GM19397 (cell line): ENCODE measurements around the gene MYOF.
"Not testable (repeated sequence)": the region's sequence is repeated elsewhere in the genome, so short reads cannot be mapped to it uniquely, and the experiment has no call there.

Source experiments
- ATAC-seq: cut with Tn5 transposase; IDR thresholded peaks from one replicate; pipeline ENCODE4 v1.9.1; 2021; ENCODE audit warnings: mild to moderate bottlenecking, moderate library complexity; ENCODE audit not compliant: unreplicated experiment

MYOF gene

GRCh38 chr10:93358398-93358797 is 123.7 kb downstream of the MYOF start:
- ATAC-seq: not testable (repeated sequence)

DNA sequence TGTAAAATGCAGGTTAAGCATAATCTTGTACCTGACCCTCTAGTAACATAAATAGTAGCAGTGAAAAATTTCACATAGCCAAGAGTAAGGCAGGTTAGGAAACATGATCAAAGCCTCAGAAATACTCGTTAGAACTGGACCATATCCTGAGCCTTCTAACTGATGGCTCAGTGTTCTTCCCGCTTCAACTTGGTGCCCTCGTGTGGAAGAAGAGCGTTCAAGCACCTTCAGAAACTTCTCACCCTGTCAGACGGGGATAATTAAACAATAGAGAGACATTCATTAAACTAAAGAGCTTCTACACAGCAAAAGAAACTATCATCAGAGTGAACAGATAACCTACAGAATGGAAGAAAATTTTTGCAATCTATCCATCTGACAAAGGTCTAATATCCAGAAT is 124.5 kb downstream of the MYOF start:
- no peak for ATAC-seq

GRCh38 chr10:93356516-93356915 is 125.6 kb downstream of the MYOF start:
- no peak for ATAC-seq

DNA sequence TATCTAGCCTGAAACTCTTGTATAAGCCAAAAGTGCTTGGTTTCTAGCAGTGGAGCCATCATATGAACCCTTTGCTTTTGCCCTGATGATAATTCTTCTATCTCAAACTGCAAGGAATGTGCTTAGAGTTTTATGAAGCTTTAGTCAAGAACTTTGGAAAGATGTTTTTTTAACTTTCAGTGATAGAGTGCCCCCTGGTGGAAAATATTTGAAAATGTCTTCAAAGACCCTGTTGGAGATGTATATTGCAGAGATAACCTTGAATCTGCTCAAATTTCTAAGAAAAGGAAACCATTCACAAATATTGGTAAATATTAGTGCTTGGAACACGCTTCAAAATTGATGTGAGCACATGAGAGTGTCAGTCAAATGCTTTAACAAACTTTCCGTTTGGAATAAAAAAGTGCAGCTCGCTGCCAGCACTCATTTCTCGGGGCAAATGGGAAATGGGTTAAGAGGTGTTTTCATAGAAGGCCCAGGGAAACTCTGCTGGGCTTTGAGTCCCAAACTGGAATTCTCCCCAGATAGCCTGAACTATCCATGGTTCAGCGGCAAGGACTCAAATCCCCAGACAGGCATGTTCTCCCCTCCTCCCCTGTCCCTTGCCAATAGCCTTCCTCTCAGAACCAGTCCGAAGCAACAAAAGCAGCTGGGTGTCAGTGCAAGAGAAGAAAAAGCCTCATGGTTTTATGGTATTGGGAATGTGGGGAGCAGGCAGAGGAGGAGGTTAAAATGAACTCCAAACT is 129.3 kb downstream of the MYOF start:
- no peak for ATAC-seq

DNA sequence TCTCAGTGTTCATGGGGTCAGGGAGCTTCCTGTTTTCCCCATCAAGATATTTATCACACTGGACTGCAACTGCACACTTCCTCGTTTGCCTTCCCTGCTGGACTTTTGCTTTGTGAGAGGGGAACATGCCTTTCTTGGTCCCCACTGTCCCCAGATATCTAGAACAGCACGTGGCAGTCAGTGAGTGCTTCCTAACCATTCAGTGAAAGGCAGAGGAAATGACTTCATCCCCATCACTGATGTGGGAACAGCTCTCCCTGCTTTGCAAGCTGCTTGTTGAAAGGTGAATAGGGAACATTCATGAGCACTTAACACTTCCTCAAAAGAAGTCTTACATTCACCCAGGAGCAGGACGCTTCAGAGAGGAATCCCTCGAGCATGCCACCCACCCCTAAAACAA is 135.4 kb downstream of the MYOF start:
- no peak for ATAC-seq

DNA sequence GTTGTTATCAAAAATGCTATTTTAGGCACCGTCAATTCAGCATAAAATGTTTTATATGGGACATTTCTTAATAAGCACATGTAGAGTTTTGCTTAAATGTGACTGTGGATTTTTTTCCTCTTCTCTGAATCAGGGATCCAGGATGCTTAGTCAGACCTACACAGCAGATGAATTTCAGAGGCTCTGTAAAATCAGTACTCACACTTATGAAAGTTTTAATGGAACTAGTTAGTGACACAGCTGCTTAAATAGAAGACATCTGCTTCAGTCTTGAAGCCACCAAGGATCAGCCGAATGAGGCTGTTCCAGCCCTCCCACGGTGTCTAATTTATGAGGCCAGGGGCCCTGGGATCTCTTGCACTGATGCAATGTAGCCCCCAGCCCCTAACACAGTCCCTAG is 136.0 kb downstream of the MYOF start:
- ATAC-seq: no peak

DNA sequence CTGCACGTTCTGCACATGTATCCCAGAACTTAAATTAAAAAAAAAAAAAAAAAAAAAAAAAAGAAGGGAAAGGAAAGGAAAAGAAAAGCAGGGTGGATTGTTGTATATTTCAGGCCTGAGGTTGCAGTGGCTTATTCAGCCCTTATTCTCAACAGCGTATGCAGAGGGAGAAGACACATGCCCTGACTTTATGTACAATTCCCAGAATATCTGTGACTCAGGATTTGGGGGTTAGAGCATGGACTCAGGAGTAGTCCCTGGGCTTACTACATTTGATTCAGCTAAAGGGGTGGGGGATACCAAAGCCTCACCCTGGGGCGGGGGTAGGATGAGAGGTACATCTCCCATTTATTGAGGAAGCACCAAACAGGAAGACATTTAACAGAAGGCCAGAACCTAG is 137.4 kb downstream of the MYOF start:
- ATAC-seq: no peak

DNA sequence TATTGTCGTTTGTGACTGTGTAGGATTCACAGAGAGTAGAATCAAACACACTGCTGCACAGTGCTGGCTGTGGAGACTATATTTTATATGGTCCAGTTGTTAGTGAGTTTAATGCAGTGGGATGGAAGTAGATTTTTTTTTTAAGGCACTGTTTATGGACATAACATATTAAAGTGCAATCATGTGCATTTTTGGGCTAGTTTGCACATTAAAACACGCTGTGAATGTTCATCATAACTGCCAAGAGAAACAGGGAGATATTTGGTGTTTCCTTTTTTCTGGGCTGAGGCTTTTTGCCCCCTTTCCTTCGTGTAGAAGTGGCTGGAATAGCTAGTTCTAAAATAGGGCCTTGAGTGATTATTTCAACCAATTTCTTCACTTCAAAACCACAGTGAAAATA is 139.2 kb downstream of the MYOF start:
- no peak for ATAC-seq

DNA sequence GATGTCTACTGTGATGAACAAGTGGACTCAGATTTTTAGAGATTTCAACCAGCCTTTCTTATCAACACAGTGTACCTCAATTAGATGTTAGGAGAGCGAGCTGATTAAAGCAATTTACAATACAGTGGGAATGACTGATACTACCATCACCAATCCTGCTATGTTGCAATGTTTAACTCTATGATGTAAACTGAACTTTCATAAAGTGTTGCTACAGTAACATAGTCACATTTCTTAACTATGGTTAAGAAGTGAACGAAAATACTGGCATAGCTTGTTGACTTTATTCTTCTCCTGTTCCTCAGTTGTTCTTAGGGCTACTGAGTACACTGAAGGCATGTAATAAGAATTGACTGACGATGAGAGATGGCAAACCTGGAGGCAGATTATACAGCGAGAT is 139.8 kb downstream of the MYOF start:
- ATAC-seq: no peak

DNA sequence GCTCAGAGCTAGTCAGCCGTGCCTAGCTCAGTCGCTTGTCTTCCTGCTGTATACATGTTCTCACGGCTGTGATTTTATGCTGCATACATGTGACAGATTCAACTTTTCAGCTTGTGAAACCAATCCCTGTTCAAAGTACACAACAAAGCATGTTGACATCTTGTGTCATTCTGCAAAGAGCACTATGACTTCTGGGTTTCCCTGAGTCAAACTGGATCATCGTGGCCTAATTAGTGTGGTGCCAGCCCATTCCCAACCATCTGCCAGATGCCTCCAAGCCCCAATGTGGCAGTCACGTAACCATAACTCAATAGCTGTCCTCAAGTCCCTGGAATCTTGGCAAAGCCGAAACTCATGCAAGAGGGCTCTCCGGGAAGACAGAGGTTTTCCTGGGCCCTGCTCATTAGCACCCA is 144.8 kb downstream of the MYOF start:
- ATAC-seq: no peak

DNA sequence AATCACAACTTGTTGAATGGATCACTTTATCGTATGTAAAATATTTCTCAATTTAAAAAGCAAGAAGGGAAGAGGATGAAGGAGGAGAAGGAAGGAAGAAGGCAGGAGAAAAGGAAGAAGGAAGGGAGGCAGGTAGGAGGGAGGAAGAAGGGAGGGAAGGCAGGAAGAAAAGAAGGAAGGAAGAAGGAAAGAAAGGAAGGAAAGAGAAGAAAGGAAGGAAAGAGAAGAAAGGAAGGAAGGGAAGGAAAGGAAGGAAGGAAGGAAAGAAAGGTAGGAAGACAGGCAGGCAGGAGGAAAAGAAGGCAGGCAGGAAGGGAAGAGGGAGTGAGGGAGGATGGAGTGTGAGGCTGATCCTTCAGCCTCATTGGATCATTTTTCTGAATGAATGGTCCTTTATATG is 145.5 kb downstream of the MYOF start:
- no peak for ATAC-seq

DNA sequence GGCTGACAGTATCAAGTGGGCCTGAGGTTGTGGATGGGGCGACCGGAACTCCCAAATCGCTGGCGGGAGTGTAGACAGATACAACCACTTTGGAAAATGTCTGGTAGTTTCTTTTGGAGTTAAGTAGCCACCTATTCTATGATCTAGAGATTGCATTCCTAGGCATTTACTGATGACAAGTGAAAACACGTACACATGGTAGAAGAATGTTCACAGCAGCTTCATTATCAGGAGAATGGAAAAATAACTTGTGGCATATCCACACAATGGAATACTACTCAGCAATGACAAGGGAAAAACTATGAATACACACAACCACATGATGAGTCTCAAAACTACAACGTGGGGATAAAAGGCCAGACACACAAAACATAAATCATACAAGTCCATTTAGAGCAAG is 146.0 kb downstream of the MYOF start:
- ATAC-seq: no peak

- ATAC-seq: no peak
These were observed 147.2 kb downstream of the MYOF start for GRCh38 chr10:93334901-93335327.

DNA sequence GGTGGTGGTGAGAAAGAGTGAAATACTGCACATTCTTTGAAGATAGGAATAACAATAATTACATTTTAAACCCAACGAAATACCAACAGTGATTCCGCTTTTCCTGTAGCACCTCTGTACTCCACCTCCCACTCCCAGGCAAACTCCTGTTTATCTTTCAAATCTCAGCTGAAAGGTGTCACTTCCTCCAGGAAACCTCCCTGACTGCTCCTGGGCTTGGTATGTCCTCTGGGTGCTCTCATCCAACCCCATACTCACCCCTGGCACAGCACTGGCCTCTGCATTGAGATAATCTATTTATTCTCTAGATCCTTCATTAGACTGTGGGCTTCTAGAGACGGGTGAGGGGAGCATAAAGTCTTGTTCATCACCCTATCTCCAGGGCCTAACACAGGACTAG is 148.0 kb downstream of the MYOF start:
- ATAC-seq: no peak

GRCh38 chr10:93333278-93333978 is 148.7 kb downstream of the MYOF start:
- ATAC-seq: no peak

DNA sequence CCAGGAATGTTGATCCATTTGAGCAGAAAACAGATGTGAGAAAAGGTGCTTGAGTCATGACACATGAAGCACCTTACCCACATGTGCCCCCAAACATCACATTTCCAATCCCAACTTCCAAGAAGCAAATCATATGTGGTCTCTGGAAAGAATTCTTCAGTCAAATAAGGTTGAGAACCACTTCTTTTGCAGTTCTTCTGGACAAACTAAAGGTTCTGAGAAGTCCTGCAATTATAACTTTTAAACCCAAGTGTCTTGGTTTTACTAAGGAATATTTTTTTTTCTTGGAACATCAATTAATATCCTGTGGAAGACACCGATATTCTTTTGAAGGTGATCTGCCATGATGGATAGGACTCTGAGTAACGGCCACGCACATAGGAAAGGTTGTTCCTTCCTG is 151.3 kb downstream of the MYOF start:
- no peak for ATAC-seq

- ATAC-seq: no peak
These were observed 162.2 kb downstream of the MYOF start for GRCh38 chr10:93319896-93320295.

DNA sequence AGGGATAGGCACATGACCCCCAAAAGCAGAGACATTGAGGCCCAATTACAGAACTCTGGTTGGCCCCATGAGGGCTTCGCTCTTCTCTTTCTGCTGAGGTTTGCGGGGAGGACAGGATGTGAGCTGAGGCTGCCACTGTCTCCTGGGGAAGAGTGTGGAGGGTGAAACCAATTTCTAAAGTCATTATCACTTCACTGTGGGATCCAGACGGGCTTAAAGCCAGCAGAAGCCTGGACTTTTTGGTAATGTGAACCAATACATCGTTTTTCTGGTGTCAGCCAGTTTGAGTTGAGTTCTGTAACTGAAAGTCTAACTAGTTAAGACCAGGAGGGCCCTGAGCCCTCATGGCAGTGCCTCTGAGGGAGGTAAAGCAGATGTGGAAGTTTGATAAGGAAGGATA is 163.0 kb downstream of the MYOF start:
- no peak for ATAC-seq

- no peak for ATAC-seq
These were observed 166.9 kb downstream of the MYOF start for GRCh38 chr10:93315246-93315645.

- not testable (repeated sequence) for ATAC-seq
These were observed 167.5 kb downstream of the MYOF start for GRCh38 chr10:93314656-93315055.

DNA sequence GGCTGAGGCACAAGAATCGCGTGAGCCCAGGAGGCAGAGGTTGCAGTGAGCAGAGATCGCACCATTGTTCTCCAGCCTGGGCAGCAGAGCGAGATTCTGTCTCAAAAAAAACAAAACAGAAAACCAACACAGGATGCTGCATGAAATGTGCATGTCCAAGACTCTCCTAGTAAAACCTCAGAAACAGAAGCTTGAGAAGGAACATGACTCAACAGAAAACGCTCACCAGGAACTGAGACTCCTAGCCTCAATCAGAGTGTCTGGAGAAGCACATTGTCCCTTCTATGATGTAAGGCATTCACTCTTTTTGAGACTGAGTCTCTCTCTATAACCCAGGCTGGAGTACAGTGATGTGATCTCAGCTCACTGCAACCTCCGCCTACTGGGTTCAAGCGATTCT is 168.3 kb downstream of the MYOF start:
- no peak for ATAC-seq

GRCh38 chr10:93309062-93309461 is 173.1 kb downstream of the MYOF start:
- no peak for ATAC-seq

- no peak for ATAC-seq
These were observed 177.0 kb downstream of the MYOF start for GRCh38 chr10:93305122-93305521.
